Measurements from ENCODE around the gene KCNH5. TPM values are rescaled to one million over a fixed set of nuclear protein-coding genes. Genes with fewer than 3 reads are reported as not detected.

KCNH5 gene
- total RNA-seq, 2 experiments from 2014 or later: not detected

- ChIA-PET CTCF (no interaction called here), POLR2A (no interaction called here)
- DNase-seq: no peak
Observed at GRCh38 chr14:62655166-62655565, 390.1 kb downstream of the KCNH5 start.

DNA sequence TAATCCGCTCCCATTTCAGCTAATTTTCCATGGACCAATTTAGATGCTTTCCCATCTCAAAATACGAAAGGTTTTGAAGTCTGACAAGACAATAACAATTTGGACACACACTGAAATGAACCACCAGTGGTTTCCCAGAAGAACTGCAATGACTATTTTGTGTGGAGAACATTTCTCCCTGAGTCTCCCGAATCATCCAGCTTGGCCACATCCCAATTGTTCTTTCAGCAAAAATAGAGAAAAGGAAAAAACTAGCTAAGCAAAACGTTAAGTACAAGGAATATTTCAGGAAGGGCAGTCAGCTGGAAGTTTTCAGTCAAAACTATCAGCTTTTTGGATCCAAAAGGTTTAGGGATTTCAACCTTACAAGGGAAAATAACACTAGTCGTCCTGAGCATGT, 390.6 kb downstream of the KCNH5 start:
- TF ChIP-seq, protein P1, sequence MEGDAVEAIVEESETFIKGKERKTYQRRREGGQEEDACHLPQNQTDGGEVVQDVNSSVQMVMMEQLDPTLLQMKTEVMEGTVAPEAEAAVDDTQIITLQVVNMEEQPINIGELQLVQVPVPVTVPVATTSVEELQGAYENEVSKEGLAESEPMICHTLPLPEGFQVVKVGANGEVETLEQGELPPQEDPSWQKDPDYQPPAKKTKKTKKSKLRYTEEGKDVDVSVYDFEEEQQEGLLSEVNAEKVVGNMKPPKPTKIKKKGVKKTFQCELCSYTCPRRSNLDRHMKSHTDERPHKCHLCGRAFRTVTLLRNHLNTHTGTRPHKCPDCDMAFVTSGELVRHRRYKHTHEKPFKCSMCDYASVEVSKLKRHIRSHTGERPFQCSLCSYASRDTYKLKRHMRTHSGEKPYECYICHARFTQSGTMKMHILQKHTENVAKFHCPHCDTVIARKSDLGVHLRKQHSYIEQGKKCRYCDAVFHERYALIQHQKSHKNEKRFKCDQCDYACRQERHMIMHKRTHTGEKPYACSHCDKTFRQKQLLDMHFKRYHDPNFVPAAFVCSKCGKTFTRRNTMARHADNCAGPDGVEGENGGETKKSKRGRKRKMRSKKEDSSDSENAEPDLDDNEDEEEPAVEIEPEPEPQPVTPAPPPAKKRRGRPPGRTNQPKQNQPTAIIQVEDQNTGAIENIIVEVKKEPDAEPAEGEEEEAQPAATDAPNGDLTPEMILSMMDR (IDR thresholded peaks at IDR 0.05): no peak
- ATAC-seq (no peak), DNase-seq (no peak)
- H3K27ac Mint-ChIP-seq: no peak overlapping the region
- no peaks in the 10 kb centered on the region for H3K4me1 Mint-ChIP-seq (ENCODE audit: low read depth)
- intact Hi-C loops (cut with micrococcal nuclease): no loop called here
- H3K36me3 Mint-ChIP-seq (ENCODE audit: low read depth): no peaks in the 10 kb centered on the region
- no peak overlapping the region for H3K4me3 Mint-ChIP-seq
- POLR2A ChIA-PET: no interaction called here
- H3K9me3 Mint-ChIP-seq: peaks cover 2% of the 10 kb centered on the region
- no peaks in the 10 kb centered on the region for H3K27me3 Mint-ChIP-seq
- CTCF ChIA-PET: no interaction called here

More at GRCh38 chr14:62655166-62655565, 390.1 kb downstream of the KCNH5 start:
- intact Hi-C loops (cut with micrococcal nuclease): no loop called here
- H3K4me1 Mint-ChIP-seq (ENCODE audit: low read depth): no peaks in the 10 kb centered on the region
- TF ChIP-seq, protein P1 (IDR thresholded peaks at IDR 0.05): no peak
- H3K9me3 Mint-ChIP-seq: peaks cover 2% of the 10 kb centered on the region
- no peaks in the 10 kb centered on the region for H3K36me3 Mint-ChIP-seq (ENCODE audit: low read depth)
- H3K4me3 Mint-ChIP-seq: no peak overlapping the region
- ATAC-seq: no peak
- no peaks in the 10 kb centered on the region for H3K27me3 Mint-ChIP-seq
- H3K27ac Mint-ChIP-seq: no peak overlapping the region

Other genes starting within 250 kb of the KCNH5 start
- gene RHOJ, start 159.0 kb upstream of the KCNH5 start, total RNA-seq: not detected

All from activated CD8-positive, alpha-beta T cell treated with anti-CD3 and anti-CD28 coated beads for 36 hours (primary cell).